Kasumi-1 (cell line): Measurements from ENCODE around the gene FGF18.
"Not testable (repeated sequence)": the region's sequence is repeated elsewhere in the genome, so short reads cannot be mapped to it uniquely, and the experiment has no call there.

Experiments
- DNase-seq, 2 experiments: peaks; one replicate each; lab custom pipeline; 2025; lab: John Stamatoyannopoulos, UW

The FGF18 gene

DNA sequence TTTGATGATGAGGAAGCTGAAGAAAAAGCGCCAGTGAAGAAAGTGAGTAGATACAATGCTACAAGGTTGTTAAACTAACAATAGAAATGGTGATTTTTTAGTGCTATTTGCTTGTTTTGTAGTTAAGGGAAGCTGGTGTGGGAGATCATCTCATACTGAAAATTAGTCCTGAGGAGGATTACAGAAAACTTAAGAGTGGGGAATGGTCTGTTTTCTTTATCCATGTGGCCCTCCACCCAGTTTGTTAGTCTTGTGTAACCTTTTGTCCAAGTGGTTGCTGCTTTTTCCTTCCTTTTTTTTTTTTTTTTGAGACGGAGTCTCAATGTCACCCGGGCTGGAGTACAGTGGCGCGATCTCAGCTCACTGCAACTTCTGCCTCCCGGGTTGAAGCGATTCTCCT, 19.3 kb upstream of the FGF18 start:
- DNase-seq, result no peak

DNA sequence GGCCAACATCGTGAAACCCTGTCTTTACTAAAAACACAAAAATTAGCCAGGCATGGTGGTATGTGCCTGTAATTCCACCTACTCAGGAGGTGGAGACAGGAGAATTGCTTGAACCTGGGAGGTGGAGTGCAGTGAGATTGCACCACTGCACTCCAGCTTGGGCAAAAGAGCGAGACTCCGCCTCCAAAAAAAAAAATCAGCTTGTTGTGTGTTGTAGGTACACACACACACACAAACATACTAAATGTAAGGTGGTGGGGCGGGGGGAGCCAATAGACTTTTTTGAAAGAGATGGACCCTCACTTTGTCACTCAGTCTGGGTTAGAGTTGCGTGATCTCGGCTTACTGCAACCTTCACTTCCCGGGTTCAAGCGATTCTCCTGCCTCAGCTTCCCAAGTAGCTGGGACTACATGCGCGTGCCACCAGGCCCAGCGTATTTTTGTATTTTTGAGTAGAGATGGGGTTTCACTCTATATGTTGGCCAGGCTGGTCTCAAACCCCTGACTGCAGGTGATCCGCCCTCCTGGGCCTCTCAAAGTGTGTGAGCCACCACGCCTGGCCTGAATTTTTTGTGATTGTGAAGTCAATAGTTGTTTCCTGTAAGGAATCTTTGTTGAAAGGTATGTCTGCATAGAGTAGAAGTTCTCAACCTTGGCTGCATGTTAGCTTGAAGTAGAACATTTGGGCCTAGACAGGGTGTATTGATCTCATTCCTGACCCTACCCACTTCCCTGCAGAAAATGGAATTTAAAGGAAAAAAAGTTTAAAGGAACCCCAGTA, 18.1 kb upstream of the FGF18 start:
- DNase-seq, result no peak

DNA sequence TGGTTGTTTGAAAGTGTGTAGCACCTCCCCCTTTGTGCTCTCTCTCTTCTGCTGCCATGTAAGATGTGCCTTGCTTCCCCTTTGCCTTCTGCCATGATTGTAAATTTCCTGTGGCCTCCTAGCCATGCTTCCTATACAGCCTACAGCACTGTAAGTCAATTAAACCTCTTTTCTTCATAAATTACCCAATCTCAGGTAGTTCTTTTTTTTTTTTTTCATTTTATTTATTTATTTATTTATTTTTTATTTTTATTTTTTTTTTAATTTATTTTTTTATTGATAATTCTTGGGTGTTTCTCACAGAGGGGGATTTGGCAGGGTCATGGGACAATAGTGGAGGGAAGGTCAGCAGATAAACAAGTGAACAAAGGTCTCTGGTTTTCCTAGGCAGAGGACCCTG, 16.7 kb upstream of the FGF18 start:
- not testable (repeated sequence) for DNase-seq

DNA sequence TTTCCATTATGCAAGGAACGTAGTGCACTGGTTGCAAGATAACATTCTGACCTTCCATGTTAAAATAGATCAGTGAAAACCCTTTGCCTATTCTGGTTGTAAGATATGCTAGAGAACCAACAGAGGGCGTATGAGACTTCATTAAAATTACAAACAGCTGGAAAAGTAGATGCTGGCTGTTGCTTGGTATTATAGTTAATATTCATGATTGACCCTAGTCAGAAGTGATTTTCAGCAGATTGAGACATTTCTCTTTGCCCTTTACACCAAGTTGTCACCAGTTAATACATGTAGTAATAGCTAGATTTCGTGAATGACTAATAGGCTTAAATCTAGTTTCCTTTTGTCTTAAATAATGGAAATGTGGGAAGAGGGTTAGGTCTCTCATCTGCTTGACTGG, 13.8 kb upstream of the FGF18 start:
- DNase-seq, result peak; percentile 44 to 70

DNA sequence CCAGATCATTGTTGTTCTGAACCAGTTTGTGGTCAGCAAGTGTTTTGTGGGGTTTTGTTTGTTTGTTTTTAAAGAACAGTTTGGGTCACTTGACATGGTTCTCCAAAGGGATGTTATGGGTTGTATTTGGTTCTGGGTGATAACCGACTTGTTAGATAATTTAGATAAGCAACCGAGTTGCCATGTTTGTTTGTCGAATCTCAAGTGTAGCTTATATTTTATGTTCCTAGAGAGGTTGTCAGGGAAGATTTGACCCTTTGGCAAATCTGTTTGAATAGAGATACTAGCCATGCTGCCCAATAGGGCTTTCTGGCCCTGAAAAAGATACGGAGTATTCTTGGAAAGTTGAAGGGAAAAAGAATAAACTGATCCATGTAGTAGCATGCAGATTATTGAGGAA, 12.2 kb upstream of the FGF18 start:
- DNase-seq, result no peak

DNA sequence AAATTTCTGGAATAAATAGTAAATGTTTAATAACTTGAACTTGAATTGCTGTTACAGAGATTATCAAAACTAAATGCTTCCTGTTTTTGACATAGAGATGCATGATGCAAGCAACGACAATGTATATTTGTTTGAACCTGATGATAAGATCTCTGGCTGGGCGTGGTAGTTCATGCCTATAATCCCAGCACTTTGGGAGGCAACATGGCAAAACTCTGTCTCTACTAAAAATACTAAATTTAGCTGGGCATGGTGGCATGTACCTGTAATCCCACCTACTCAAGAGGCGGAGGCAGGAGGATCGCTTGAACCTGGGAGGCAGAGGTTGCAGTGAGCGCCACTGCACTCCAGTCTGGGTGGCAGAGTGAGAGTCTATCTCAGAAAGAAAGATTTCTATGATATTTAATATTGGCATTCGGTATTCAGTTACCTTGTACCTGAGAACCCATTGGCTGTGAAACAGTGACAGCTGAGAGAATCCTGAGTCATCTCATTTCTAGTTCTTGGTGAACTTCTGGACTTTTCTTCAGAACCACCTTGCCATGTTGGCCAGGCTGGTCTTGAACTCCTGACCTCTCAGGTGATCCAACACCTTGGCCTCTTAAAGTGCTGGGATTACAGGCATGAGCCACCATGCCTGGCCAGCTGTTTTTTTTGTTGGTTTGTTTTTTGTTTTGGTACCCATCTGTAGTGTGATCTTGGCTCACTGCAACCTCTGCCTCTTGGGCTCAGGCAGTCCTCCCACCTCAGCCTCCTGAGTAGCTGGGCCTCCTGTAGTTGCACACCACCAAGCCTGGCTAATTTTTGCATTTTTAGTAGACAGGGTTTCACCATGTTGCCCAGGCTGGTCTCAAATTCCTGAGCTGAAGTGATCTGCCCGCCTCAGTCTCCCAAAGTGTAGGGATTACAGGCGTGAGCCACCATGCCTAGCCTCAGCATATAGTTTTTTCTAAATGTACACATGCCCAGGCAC, 10.0 kb upstream of the FGF18 start:
- DNase-seq, result no peak

DNA sequence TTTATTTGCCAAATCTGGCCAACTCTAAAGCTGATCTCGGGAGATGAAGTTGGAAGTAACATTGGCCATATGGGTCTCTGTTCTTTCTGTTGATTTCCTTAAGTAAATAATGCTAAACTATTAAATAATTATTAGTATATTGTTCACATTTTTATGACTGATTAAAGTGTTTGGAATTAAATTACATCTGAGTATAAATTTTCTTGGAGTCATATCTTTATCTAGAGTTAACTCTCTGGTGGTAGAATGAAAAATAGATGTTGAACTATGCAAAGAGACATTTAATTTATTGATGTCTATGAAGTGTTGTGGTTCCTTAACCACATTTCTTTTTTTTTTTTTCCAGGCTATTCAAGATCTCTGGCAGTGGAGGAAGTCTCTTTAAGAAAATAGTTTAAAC, 9.3 kb upstream of the FGF18 start:
- no peak for DNase-seq

DNA sequence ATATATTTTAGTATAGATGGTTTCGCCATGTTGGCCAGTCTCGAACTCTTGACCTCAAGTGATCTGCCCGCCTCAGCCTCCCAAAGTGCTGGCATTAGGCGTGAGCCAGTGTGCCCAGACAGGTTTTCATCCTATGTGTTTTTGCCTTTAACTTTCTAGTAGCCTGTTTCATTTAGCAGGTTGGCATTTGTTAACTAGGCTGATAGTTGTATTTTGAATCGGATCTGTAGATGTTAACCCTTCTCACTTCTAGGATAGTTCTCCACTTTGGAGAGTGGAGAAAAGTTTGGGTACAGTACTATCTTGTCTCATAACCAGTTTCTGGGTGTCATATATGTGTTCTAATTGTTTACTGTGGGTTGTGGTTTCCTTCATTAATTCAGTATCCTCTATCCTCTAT, 7.3 kb upstream of the FGF18 start:
- DNase-seq, result no peak

DNA sequence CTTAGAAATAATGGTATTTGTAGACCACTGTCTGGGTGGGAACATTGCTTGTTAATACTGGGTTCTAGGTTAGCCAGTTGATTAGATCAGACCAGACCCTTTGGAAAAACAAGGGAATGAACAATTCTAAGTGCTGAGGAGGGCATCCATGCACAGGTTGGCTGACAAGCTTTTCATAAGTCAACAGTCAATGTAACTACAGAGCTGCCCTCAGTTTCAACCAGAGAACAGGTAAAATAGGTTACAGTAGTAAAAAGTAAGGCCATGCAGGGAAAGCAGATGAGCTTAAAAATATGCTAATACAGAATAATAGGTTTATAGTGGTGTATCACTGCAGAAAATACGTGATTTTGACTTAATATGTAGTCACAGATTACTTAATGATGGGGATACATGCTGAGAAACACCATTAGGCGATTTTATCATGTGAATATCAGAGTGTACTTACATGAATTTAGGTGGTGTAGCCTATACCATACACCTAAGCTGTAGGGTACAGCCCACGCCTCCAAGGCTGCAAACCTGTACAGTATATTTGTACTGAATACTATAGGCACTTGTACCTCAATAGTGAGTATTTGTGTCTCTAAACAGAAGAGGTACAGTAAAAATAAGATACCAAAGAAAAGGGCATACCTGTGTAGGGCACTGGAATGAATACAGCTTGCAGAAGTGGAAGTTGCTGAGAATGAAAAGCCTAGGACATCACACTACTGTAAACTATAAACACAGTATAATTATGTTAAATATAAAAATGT, 6.1 kb upstream of the FGF18 start:
- DNase-seq, result no peak

DNA sequence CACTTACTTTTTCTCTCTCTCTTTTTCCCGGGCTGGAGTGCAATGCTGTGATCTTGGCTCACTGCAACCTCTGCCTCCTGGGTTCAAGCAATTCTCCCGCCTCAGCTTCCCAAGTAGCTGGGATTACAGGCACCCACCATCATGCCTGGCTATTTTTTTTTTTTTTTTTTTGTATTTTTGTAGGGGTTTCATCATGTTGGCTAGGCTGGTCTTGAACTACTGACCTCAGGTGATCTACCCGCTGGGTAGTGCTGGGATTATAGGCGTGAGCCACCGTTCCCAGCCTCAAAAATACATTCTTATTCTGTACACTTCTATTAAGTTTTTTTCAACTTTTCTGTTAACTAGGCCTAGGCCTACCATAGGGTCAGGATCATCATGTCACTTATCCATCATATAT, 5.5 kb upstream of the FGF18 start:
- DNase-seq, result not testable (repeated sequence)

DNA sequence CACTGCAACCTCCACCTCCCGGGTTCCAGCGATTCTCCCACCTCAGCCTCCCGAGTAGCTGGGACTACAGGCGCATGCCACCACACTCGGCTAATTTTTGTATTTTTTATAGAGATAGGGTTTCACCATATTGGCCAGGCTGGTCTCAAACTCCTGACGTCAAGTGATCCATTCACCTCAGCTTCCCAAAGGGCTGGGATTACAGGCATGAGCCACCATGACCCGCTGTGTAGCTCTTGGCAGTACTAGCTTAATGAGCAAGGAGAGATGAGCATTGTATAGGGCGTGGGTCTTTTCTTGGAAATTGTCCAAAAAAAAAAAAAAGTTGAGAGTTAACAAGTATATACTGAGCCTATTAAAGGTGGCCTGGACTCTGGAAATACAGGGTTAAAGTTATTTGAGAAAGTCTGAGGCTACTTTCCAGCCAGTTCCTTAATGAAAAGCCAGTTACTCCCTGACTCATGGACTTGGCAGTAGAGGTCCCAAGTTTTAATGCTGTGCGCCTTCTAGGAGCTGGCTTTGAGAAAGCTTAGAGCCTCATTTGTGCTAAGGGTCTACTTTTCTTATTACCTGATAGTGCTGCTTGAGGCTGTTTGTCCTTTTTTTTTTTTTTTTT, 4.2 kb upstream of the FGF18 start:
- no peak for DNase-seq

DNA sequence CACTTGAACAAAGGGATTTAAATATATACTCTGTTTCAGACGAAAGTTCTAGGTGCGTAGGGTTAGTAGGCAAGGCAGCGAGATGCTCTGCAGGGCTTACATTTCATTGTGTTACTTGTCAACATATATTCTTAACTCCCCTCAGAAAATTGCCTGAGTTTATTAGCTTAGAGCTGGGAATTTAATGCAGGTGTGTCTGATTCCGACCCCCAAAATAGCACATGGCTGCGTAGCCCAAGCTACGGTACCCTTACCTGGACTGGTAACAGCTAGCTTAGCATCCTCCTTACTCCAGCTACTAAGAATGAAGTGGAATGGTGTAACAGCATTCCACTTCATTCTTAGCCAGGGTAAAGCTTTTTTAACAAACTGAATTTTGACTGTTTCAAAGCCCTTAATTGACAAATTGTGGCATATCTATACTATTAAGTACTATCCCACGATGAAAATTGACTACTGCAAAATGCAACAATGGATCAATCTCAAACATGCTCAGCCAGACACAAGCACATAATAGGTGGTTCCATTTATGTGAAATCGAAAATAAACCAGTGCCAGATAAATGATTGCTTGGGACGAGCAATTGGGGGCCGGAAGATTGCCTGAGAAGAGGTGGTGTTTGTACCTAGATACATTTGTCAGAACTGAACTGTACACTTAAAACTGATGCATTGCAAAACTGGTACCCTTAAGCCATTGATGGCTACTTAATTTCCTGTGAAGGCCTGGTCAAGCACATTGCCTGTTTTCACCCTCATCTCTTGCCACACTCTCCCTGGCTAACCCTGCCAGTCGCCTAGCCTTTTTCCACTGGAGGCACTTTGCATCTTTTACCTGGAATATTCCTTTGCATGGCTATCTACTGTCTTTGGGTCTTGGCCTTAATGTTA, 3.0 kb upstream of the FGF18 start:
- DNase-seq, result no peak

DNA sequence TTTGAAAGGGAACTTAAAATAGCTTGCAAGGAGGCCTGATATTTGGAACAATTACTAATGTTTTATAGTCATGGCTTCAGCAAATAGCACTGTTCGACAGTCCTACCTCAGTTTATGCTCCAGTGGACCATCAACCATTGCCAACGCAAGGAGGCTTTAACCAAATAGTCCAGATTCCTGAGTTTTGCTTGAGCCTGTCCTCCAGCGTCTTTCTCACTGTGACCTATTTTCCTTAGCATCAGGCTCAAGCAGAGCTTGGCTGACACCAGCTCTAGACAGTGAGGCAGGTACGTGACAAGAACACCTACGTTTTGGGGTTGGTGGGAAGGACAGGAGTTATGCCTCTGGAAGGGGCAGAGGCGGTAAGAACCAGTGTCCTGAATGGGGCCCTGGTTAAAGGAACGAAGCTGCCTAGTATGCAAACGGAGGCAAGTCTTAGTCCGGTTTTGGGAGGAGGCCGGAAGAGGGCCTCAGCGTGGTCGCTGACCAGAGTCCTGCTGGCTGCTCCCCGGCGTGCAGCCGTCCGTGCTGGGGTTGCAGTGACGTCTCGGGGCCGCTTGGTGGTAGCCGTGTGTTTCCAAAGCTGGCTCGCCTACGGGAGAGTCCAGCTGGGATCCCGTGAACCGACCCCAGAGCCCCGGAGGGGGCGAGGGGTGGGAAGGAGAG, 998 bp upstream of the FGF18 start:
- DNase-seq, result peak; percentile 30 to 57

DNA sequence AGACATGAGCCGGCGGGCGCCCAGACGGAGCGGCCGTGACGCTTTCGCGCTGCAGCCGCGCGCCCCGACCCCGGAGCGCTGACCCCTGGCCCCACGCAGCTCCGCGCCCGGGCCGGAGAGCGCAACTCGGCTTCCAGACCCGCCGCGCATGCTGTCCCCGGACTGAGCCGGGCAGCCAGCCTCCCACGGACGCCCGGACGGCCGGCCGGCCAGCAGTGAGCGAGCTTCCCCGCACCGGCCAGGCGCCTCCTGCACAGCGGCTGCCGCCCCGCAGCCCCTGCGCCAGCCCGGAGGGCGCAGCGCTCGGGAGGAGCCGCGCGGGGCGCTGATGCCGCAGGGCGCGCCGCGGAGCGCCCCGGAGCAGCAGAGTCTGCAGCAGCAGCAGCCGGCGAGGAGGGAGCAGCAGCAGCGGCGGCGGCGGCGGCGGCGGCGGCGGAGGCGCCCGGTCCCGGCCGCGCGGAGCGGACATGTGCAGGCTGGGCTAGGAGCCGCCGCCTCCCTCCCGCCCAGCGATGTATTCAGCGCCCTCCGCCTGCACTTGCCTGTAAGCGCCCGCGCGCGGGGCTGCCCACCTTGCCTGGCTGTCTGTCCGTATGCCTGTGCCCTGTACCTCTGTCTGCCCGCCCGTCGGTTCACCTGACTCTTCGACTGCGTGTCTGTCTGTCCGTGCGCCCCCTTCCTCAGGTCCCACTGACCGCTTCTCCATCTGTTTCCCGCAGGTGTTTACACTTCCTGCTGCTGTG, 412 bp downstream of the FGF18 start:
- DNase-seq, result peak; percentile 22 to 36

DNA sequence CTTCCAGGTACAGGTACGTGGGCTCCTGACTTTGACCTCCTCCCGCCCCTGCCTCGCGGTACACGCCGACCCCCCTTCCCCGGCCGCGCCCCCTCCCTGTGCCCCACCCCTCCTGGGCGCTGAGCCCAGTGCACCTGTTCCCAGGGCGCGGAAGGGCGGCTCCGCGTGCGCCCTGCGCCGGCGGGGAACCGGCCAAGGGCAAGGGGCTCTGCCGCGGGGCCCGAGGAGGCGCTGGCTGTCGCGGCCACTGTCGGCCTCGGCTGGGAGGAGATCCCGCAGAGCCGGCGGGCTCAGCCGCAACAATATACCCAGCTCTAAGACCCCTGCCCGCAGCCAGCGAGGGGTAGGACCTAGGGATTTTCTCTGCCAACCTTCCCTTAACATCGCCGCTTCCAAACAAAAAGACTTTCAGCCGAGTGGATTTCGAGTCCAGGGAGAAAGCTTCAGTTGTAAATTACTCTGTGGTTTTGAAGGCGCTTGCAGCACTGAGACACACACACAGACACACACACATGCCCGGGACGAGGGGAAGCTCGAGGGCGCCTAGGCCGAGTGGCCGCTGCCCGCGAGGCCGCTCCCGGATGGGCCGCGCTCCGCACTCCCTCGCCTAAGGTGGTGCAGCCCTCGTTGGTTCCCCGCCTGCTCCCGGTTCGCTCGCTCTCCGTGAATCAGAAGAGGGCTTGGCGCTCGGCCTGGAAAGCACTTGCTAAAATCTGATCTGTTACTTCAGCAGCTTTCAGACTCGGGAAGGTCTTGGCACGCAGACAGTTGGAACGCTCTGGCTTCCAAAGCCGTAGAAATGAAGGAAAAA, 1.2 kb downstream of the FGF18 start:
- DNase-seq, result no peak

DNA sequence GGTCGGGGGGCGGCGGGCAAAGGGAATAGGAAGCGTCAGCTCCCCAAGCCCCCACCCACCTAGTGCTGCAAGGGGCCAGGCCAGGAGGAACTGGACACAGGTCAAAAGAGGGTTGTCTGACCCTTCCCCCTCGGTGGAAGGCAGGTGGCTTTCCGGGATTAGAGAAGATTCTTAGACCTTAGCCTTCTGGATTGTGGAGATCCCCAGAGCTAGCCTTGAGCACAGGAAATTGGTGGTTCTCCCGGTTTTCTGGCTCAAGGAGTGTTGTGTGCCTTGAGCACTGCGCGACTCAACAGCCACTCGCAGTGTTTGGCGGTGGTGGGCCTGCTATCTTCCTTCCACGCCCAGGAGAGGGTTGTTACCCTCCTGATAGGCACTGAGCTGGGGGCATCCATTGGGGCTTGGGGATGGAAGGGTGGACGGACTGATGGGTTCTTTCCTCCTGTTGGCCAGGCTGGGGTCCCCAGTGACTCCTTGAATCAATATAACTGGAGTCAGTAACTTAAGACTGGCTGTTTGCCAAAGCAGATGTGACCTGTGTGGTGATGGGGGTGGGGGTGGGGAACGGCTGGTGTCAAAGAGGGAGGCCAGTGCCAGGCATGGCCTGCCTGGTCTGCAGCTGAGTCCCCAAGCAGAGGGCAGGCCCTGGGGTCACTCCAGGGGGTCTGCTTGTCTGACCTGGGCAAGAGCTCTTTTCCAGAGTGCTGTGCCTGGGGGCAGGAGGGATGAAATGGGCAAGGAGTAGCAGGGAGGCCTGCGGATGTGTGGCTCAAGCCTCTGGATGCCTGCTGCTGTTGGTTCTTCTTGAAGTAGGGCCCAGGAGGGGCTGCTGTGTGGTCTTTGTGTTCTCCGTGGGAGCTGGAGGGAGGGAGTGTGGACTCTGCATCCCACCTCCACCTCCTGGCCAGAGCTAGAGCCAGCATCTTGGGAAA, 2.1 kb downstream of the FGF18 start:
- DNase-seq, result no peak

DNA sequence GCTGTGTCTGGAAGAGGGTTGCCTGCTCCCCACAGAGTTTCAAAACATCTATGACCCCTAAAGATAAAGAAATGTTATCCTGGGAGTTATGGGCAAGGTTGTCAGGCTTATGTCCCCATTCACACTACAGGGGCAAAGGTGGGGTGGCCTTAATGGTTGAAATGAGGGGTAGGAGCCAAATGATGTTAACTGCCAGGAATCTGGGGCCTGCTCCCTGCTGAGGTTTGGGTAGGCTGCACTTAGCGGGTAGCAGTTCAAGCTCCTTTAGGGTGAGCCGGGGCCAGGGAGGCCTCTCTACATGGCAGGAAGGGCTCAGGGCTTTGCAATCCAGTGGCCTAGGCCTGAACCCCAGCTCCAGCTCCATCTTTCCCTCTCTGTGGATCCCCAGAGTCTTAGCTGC, 3.0 kb downstream of the FGF18 start:
- no peak for DNase-seq
